ENCODE measurements around the gene JPT2. TPM values are rescaled to one million over a fixed set of nuclear protein-coding genes. Genes with fewer than 3 reads are reported as not detected.
"Not testable (repeated sequence)": the region's sequence is repeated elsewhere in the genome, so short reads cannot be mapped to it uniquely, and the experiment has no call there.

The JPT2 gene
- total RNA-seq, 2 donors from 2014 or later = 56.6 to 75.3 TPM

- H3K9me3 ChIP-seq = no peaks in the 10 kb centered on the region
- intact Hi-C loops (cut with DNase I) = no loop called here
- peaks cover 7% of the 10 kb centered on the region for H3K4me1 ChIP-seq (replicated peaks)
- no peak for DNase-seq (ENCODE audit: low spot score)
- H3K27me3 ChIP-seq (replicated peaks; ENCODE audit: insufficient read depth) = no peaks in the 10 kb centered on the region
- H3K36me3 ChIP-seq = no peaks in the 10 kb centered on the region
- 89% methylated on average over 17 of the region's 17 CpGs for WGBS
- H3K27ac ChIP-seq = no peak overlapping the region
- TF ChIP-seq POLR2AphosphoS5 (IDR thresholded peaks at IDR 0.05) = no peak
- no peak for TF ChIP-seq CTCF (IDR thresholded peaks at IDR 0.05)
- TF ChIP-seq POLR2A (IDR thresholded peaks at IDR 0.05) = no peak
- H3K4me3 ChIP-seq = no peak overlapping the region
Measured at GRCh38 chr16:1710811-1711507, 32.9 kb downstream of the JPT2 start.

- no peak for TF ChIP-seq POLR2AphosphoS5 (IDR thresholded peaks at IDR 0.05)
- no peak for TF ChIP-seq CTCF (IDR thresholded peaks at IDR 0.05)
- TF ChIP-seq POLR2A (IDR thresholded peaks at IDR 0.05) = no peak
- Histone ChIP-seq H3K27me3 (replicated peaks; ENCODE audit: insufficient read depth) (no peaks in the 10 kb centered on the region), H3K4me3 (no peak overlapping the region), H3K4me1 (replicated peaks) (peaks cover 5% of the 10 kb centered on the region), H3K27ac (no peak overlapping the region), H3K9me3 (no peaks in the 10 kb centered on the region), H3K36me3 (no peaks in the 10 kb centered on the region)
- no peak for DNase-seq (ENCODE audit: low spot score)
- 80% methylated on average over 14 of the region's 14 CpGs for WGBS
- intact Hi-C loops (cut with DNase I) = no loop called here
Measured at GRCh38 chr16:1712791-1713261, 34.7 kb downstream of the JPT2 start.

- Histone ChIP-seq H3K4me1 (replicated peaks) (no peaks in the 10 kb centered on the region), H3K4me3 (no peak overlapping the region), H3K27ac (no peak overlapping the region), H3K9me3 (no peaks in the 10 kb centered on the region), H3K36me3 (no peaks in the 10 kb centered on the region), H3K27me3 (replicated peaks; ENCODE audit: insufficient read depth) (no peaks in the 10 kb centered on the region)
- 74% methylated on average over 7 of the region's 7 CpGs for WGBS
- no peak for DNase-seq (ENCODE audit: low spot score)
- TF ChIP-seq POLR2A (IDR thresholded peaks at IDR 0.05) (no peak), CTCF (IDR thresholded peaks at IDR 0.05) (no peak), POLR2AphosphoS5 (IDR thresholded peaks at IDR 0.05) (no peak)
- intact Hi-C loops (cut with DNase I) = no loop called here
Measured at GRCh38 chr16:1713331-1713730, 35.3 kb downstream of the JPT2 start.

- H3K4me3 ChIP-seq = no peak overlapping the region
- 71% methylated on average over 14 of the region's 14 CpGs for WGBS
- intact Hi-C loops (cut with DNase I) = no loop called here
- no peaks in the 10 kb centered on the region for H3K36me3 ChIP-seq
- no peaks in the 10 kb centered on the region for H3K9me3 ChIP-seq
- no peaks in the 10 kb centered on the region for H3K4me1 ChIP-seq (replicated peaks)
- no peaks in the 10 kb centered on the region for H3K27me3 ChIP-seq (replicated peaks; ENCODE audit: insufficient read depth)
- H3K27ac ChIP-seq = no peak overlapping the region
- TF ChIP-seq POLR2AphosphoS5 (IDR thresholded peaks at IDR 0.05) (no peak), POLR2A (IDR thresholded peaks at IDR 0.05) (no peak), CTCF (IDR thresholded peaks at IDR 0.05) (no peak)
- DNase-seq (ENCODE audit: low spot score) = no peak
Measured at GRCh38 chr16:1713933-1714332, 35.9 kb downstream of the JPT2 start.

GRCh38 chr16:1715220-1715619 lies 37.1 kb downstream of the JPT2 start:
- intact Hi-C loops (cut with DNase I) = no loop called here
- no peak for TF ChIP-seq CTCF (IDR thresholded peaks at IDR 0.05)
- TF ChIP-seq POLR2A (IDR thresholded peaks at IDR 0.05) = no peak
- TF ChIP-seq POLR2AphosphoS5 (IDR thresholded peaks at IDR 0.05) = no peak

GRCh38 chr16:1718236-1718635 lies 40.2 kb downstream of the JPT2 start:
- intact Hi-C loops (cut with DNase I); H3K9me3 ChIP-seq; H3K4me1 ChIP-seq (replicated peaks); H3K4me3 ChIP-seq; H3K36me3 ChIP-seq; H3K27ac ChIP-seq; H3K27me3 ChIP-seq (replicated peaks; ENCODE audit: insufficient read depth); DNase-seq (ENCODE audit: low spot score): not testable (repeated sequence)
- 84% methylated on average over 10 of the region's 10 CpGs for WGBS

More at GRCh38 chr16:1715220-1715619, 37.1 kb downstream of the JPT2 start:
- Histone ChIP-seq H3K4me1 (replicated peaks) (no peaks in the 10 kb centered on the region), H3K4me3 (no peak overlapping the region), H3K36me3 (no peaks in the 10 kb centered on the region), H3K9me3 (no peaks in the 10 kb centered on the region), H3K27ac (no peak overlapping the region), H3K27me3 (replicated peaks; ENCODE audit: insufficient read depth) (no peaks in the 10 kb centered on the region)
- 89% methylated on average over 12 of the region's 12 CpGs for WGBS
- no peak for DNase-seq (ENCODE audit: low spot score)

- H3K4me3 ChIP-seq; H3K4me1 ChIP-seq (replicated peaks); H3K27me3 ChIP-seq (replicated peaks; ENCODE audit: insufficient read depth); intact Hi-C loops (cut with DNase I); H3K36me3 ChIP-seq; DNase-seq (ENCODE audit: low spot score); H3K9me3 ChIP-seq: not testable (repeated sequence)
- H3K27ac ChIP-seq = peak overlapping the region in 1 of 2 donors; percentile 62
- 81% methylated on average over 12 of the region's 12 CpGs for WGBS
Measured at GRCh38 chr16:1719559-1720229, 41.6 kb downstream of the JPT2 start.

Measured in prostate gland (tissue), 2 donors.